Activated T-cell treated with anti-CD3 and anti-CD28 coated beads for 24 hours (primary cell): ENCODE results near the gene SYT2.
"Not testable (repeated sequence)": the region's sequence is repeated elsewhere in the genome, so short reads cannot be mapped to it uniquely, and the experiment has no call there.

Experiments used
- DNase-seq: peaks from one replicate; pipeline ENCODE4 v3.0.0-alpha.2; 2020; ENCODE audit warnings: low read depth

SYT2 gene

GRCh38 chr1:202569393-202570322 lies 140.6 kb downstream of the SYT2 start:
- DNase-seq: no peak

- no peak for DNase-seq
Measured at GRCh38 chr1:202568826-202569225, 141.4 kb downstream of the SYT2 start.

GRCh38 chr1:202568410-202568809 lies 141.8 kb downstream of the SYT2 start:
- no peak for DNase-seq

- DNase-seq: no peak
Measured at GRCh38 chr1:202567738-202568137, 142.5 kb downstream of the SYT2 start.

- DNase-seq: no peak
Measured at GRCh38 chr1:202565890-202566602, 144.2 kb downstream of the SYT2 start.

- no peak for DNase-seq
Measured at GRCh38 chr1:202564958-202565495, 145.2 kb downstream of the SYT2 start.

- DNase-seq: no peak
Measured at GRCh38 chr1:202563818-202564217, 146.4 kb downstream of the SYT2 start.

- DNase-seq: no peak
Measured at GRCh38 chr1:202562444-202563060, 147.7 kb downstream of the SYT2 start.

- DNase-seq: no peak
Measured at GRCh38 chr1:202561726-202562443, 148.4 kb downstream of the SYT2 start.

GRCh38 chr1:202561240-202561639 lies 149.0 kb downstream of the SYT2 start:
- DNase-seq: no peak

GRCh38 chr1:202557662-202558061 lies 152.6 kb downstream of the SYT2 start:
- DNase-seq: not testable (repeated sequence)

GRCh38 chr1:202556037-202556436 lies 154.2 kb downstream of the SYT2 start:
- DNase-seq: not testable (repeated sequence)

- not testable (repeated sequence) for DNase-seq
Measured at GRCh38 chr1:202554619-202555018, 155.6 kb downstream of the SYT2 start.

GRCh38 chr1:202553560-202554038 lies 156.7 kb downstream of the SYT2 start:
- DNase-seq: no peak

GRCh38 chr1:202553078-202553477 lies 157.2 kb downstream of the SYT2 start:
- DNase-seq: not testable (repeated sequence)

- DNase-seq: not testable (repeated sequence)
Measured at GRCh38 chr1:202552615-202553014, 157.6 kb downstream of the SYT2 start.

- no peak for DNase-seq
Measured at GRCh38 chr1:202551683-202552082, 158.6 kb downstream of the SYT2 start.

GRCh38 chr1:202550088-202550487 lies 160.2 kb downstream of the SYT2 start:
- not testable (repeated sequence) for DNase-seq

- no peak for DNase-seq
Measured at GRCh38 chr1:202547215-202547614, 163.0 kb downstream of the SYT2 start.

GRCh38 chr1:202546796-202547195 lies 163.5 kb downstream of the SYT2 start:
- not testable (repeated sequence) for DNase-seq

- not testable (repeated sequence) for DNase-seq
Measured at GRCh38 chr1:202546377-202546776, 163.9 kb downstream of the SYT2 start.
